GM18508 (cell line): ENCODE data around the gene ZFPM1.
"Not testable (repeated sequence)": the region's sequence is repeated elsewhere in the genome, so short reads cannot be mapped to it uniquely, and the experiment has no call there.

Experiments used
- ATAC-seq: cut with Tn5 transposase; IDR thresholded peaks from one replicate; pipeline ENCODE4 v1.9.1; 2021; ENCODE audit warnings: moderate number of reproducible peaks; ENCODE audit not compliant: insufficient read depth, unreplicated experiment

Gene ZFPM1

DNA sequence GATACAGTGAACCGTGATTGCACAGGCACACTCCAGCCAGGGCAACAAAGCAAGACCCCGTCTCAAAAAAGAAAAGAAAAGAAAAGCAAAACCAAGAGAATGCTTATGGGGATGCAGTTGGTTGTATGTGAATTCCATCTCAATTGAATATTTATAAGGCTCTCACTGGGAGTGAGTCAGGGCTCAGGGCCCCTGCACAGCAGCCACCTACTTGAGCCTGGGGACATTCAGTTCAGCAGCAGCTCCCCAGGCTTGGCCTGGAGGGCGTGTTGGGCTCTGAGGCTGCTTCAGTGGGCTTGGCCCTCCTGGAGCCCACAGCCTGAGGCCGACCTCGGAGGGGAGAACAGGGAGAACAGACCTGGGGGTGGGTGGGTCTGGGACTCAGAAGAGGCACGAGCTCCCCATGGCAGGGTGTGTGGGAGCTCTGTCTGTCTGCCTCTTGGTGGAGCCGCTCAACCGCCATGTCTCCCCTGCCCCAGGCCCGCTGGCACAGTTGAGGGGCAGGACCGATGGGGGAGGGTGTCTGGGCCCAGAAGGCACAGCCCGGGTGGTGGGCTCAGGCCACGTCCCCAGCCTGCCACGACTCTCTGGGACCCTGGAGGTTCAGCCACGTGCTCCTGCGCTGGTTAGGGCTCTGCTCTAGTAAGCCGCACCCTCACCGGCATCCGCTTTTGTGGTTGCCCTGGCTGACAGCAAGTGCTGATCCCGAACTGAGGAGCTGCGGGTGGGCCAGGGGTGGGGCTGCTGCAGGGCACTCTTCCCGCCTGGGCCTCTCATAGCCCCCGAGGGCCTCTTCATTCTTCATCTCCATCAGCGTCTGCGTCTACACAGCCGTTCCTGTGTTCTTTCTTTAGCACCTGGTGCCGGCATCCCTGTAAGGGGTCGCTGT is 24.8 kb downstream of the ZFPM1 start:
- ATAC-seq: no peak

DNA sequence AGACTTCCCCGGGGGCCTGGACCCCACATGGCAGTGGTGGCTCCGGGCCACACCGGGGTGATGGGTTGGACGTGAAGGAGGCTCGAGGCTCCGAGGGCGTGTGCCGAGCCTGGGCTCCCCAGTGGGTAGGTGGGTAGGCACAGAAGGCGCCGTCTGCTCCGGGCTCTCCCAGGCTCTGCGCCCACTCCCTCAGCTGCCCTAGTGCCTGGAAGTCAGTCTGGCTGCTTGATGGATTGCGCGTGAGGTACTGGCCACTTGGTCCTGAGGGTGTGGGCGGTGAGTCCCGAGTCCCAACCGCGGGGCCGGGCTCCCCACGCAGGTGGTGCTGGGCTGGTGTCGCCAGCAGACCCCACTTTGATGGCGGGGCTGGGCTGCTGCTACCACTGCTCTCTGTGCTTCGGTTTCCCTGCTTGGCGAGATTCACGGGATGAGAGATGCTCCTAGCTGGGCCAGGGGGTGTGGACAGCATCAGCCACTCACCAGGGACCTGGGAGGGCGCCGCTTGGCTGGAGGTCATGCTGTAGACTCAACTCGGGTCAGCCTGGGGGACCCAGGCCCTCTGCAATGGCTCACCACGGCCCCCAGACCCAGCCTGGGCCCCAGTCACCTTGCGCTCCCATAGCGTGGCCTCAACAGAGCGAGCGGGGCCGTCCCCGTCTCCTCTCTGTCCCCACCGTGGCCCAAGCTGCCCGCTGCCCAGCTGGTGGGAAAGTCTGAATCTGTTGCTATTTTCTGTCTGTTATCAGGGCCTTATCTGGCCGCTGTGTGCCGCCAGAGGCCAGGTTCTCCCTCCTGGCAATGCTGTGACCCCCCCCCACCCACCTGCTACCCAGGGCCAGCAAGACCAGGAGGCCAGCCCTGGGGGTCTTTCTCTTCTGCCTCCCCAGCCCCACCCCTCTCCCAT is 26.1 kb downstream of the ZFPM1 start:
- ATAC-seq: no peak

DNA sequence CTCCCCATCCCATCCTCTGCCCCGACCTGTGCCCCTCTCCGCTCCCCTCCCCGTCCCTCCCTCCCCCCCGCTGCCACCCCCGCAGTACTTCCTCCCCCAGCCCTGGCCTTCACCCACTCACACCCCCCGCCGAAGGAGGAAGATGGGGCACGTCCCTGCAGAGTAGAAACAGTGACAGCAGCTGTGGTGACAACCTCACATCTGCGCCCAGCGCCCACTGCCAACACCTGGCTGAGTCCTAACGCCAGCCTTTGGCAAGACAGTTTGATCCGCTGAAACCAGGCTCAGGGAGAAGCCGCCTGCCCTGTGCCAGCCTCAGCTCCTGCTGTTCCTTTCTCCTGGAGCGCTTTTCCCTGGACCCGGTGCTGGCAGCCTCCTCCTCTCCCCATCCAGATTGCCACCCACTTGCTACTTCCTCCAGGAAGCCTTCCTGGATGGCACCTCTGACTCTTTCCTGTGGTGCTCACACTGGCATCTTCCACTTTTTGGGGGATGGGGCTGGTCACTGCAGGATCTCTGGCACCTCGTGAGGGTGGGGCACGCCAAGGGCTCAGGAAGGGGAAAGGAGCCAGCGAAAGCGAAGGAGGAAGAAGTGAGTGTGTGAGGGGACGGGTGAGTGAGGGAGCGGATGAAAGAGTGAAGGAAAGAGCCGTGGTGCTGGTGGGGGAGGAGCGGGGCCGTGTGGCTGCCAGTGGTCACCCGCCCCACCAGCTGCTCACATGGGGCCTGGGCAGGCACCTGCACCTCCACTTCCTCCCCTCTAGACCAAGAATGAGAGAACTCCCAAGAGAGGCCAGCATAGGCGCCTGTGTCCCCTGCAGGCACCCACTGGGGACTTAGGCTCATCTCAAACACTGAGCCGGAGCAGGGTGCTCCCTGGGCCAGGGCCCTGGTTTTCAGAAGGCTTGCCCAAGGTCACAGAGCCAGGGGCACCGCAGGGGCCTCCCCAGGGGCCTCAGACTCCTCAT is 27.0 kb downstream of the ZFPM1 start:
- no peak for ATAC-seq

DNA sequence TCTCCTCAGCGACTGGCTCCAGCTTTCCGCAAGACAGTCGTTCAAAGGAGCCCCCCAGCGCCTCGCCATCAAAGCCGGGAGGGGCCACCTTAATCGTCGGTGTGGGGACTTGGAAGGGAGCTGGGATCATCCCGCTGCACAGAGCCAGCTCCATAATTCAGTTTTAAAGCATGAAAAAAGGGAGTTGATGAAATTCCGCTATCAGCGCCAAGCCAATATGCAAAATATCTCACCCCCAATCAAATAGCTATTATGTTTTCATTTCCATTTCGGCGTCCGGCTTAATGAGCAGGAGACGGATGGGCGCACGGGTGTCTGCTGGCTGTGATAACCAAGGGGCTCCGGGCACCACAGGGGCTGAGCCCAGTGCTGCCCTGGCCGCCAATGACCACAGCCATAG is 27.7 kb downstream of the ZFPM1 start:
- ATAC-seq: no peak

DNA sequence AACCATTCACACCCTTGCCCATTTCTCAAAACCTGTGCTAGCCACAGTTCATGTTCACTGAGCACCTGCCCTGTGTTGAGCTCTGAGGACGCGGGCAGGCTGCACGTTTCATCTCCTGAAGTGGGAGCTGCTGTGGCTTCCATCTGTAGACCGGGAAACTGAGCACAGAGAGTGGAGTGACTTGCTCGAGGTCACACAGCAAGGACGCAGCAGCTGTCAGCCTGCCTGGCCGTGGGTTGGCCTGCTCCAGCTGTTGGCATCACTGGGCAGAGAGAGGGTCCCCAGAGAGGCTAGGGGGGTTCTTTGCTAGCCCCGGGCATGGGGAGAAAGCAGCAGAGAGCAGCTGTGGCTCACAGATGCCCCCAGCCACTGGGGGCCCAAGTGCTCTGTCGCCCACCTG is 28.8 kb downstream of the ZFPM1 start:
- no peak for ATAC-seq

GRCh38 chr16:88482630-88483391 is 29.7 kb downstream of the ZFPM1 start:
- ATAC-seq: no peak

- ATAC-seq: no peak
Observed at GRCh38 chr16:88483392-88483641, 30.2 kb downstream of the ZFPM1 start.

DNA sequence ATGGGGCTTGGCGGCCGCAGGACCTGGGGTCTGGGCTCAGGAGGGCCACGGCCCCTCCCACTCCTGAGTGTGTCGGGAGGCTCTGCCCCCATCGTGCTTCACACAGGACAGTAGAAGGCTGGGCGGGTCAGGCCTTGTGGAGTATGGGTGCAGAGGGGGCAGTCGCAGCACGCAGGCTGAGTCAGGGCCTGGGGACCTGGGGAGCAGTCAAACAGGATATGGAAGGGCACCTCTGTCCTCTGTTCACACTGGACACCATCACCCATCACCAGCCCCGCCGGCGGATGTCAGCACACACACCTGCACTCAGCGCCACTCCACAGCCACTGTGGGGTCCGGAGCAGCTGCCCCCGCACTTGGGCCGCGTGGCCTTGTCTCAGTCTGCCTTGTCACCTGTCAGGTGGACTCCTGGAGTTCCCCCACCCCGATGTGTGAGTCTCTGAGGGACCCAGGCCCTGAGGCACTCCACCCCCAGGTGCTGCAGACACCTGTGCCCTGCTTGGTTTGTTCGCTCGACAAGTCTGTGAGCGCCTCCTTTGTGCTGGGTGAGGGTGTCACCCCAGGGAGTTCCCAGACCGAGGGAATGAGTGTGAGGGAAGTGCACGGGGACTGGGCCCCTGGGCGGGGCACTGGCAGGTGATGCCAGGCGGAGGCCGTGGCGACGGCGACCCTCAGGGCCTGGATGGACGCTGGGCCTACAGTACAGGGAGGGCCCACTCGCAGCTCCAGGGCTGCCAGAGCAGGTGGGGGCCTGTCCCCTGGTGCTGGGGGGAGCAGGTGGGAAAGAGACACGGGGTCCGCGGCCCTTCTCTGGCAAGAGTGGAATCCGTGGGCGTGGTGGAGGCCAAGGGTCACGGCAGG is 31.7 kb downstream of the ZFPM1 start:
- ATAC-seq: no peak

DNA sequence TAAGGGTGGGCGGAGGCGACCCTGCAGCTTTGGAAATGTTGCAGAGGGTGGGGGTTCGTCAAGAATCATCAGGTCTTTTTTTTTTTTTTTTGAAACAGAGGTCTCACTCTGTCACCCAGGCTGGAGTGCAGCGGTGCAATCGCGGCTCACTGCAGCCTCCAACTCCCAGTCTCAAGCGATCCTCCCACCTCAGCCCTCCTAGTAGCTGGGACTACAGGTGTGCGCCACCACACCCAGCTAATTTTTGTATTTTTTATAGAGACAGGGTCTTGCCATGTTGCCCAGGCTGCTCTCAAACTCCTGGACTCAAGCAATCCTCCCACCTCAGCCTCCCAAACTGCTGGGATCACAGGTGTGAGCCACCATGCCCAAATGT is 32.3 kb downstream of the ZFPM1 start:
- ATAC-seq: not testable (repeated sequence)

DNA sequence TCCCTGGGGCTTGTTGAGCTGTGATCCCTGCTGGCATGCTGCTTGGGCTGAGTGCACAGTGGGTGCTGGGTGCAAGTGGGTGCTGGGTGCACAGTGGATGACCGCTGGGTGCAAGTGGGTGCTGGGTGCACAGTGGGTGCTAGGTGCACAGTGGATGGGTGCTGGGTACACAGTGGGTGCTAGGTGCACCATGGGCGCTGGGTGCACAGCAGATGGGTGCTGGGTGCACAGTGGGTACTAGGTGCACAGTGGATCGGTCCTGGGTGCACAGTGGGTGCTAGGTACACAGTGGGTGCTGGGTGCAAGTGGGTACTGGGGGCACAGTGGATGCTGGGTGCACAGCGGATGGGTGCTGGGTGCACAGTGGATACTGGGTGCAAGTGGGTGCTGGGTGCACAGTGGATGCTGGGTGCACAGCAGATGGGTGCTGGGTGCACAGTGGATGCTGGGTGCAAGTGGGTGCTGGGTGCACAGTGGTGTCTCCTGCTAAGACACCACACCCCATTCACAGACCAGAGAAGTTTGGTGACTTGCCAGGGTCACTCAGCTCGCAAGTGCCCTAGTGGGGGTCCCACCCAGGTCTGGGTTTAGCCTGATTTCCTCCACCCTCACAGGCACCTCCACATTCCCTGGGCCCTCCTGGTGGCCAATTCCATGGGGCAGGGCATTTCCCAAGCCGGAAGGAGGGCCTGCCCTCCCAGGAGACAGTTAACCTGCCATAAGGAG is 33.5 kb downstream of the ZFPM1 start:
- ATAC-seq: no peak

- no peak for ATAC-seq
Observed at GRCh38 chr16:88487124-88487432, 34.0 kb downstream of the ZFPM1 start.

GRCh38 chr16:88487920-88488851 is 35.1 kb downstream of the ZFPM1 start:
- ATAC-seq: no peak

DNA sequence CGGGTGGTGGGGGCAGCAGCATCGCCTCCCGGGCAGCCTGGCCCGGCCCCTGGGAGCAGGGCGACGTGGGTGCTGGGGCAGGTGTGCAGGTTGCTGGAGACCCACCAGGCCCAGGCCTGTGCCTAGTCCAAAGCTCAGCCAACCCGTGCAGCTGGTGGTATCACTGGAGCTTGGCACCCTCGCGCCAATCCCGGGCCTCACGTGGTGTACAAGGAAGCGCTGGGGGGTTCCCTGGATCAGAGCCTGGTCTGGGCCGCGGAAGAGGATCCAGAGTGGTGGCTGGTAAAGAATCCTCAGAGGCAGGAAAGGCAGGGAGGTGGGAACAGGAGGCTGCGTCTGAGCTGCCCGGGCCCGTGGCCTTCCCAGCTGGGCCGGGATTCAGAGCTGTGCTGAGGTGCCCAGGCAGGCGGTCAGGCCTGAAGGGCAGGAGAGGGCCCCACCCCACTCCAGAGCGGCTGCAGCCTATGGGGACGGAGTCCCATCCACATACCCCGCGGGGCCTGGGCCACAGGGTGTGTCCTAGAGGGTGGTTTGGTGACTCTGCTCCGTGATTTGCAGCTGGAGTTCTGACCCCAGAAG is 36.2 kb downstream of the ZFPM1 start:
- ATAC-seq: no peak

- no peak for ATAC-seq
Observed at GRCh38 chr16:88491001-88491559, 38.0 kb downstream of the ZFPM1 start.

DNA sequence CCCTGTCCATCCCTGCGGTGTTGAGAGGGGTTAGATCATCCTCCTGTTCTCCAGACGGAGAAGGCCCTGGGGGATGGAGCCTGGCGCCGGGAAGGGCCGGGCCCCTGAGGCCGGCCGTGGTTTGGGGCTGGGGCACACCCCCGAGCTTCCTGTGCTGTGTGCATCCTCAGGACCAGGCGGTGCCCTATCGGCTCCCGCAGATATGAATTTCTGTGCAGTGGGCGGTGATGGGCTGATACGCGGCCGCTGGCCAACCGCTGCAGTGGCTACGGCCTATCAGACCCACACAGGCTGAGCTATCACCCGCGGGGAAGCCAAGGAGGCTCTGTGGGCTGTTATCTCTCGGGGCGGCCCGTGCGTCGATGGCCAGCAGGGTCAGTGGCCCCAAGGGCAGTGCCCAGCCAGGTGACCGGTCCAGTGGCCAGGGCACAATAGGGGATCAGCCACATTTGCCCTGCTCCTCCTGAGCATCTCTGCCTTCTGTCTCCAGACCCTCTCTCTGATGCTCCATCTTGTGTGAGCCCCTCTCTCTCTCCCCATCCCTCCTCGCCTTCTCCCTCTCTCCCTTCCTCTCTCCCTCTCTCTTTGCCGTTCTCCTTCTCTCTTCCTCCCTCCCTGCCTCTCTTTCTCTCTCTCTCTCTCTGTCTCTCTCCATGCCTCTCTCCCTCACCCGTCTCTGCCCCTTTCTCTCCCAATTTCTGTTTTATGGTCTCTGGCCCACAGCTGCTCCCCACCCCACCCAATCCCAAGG is 38.7 kb downstream of the ZFPM1 start:
- ATAC-seq: no peak

- ATAC-seq: no peak
Observed at GRCh38 chr16:88493879-88494278, 40.8 kb downstream of the ZFPM1 start.
